Activated CD4-positive, alpha-beta T cell treated with anti-CD3 and anti-CD28 coated beads, Interleukin-2, amount 10 ng/mL, durations not matched to agents 7 days and 5 days (primary cell): ENCODE results near the gene C1QL2. TPM values are rescaled to one million over a fixed set of nuclear protein-coding genes. Genes with fewer than 3 reads are reported as not detected.

Source experiments
- CTCF ChIA-PET: fragments of 350-600 bp; sonication (Branson Sonifier 250); formaldehyde crosslinking; loops from one replicate; lab custom pipeline; 2021; ENCODE audit warnings: antibody characterized with exemption; lab: Charles Lee
- POLR2A ChIA-PET: fragments of 350-600 bp; sonication (Branson Sonifier 250); formaldehyde crosslinking; loops from one replicate; lab custom pipeline; 2021; ENCODE audit warnings: antibody characterized with exemption; lab: Charles Lee
- DNase-seq: peaks from one replicate; pipeline ENCODE4 v3.0.0-alpha.2; 2020
- H3K27ac Mint-ChIP-seq: one replicate; pipeline ENCODE4 v1.8.0; 2021; ENCODE audit warnings: mild to moderate bottlenecking, moderate library complexity, mixed read lengths
- H3K27me3 Mint-ChIP-seq: one replicate; pipeline ENCODE4 v1.8.0; 2021; ENCODE audit warnings: mixed read lengths
- H3K36me3 Mint-ChIP-seq: one replicate; pipeline ENCODE4 v1.8.0; 2021; ENCODE audit warnings: low read depth, mixed read lengths
- H3K4me1 Mint-ChIP-seq: one replicate; pipeline ENCODE4 v1.8.0; 2021; ENCODE audit warnings: mixed read lengths
- H3K4me3 Mint-ChIP-seq: one replicate; pipeline ENCODE4 v1.8.0; 2021; ENCODE audit warnings: mild to moderate bottlenecking, moderate library complexity, mixed read lengths
- H3K9me3 Mint-ChIP-seq: one replicate; pipeline ENCODE4 v1.8.0; 2021; ENCODE audit warnings: mixed read lengths
- total RNA-seq, 2 experiments: library from RNA; stranded (reverse); gene quantifications; one replicate each; pipeline ENCODE4 v1.2.3, GENCODE V29; 2021

C1QL2 gene
- total RNA-seq, 2 experiments from 2014 or later: not detected

- Mint-ChIP-seq H3K27me3 (peaks cover 7% of the 10 kb centered on the region), H3K27ac (no peak overlapping the region), H3K9me3 (no peaks in the 10 kb centered on the region), H3K4me3 (no peak overlapping the region), H3K4me1 (no peaks in the 10 kb centered on the region), H3K36me3 (no peaks in the 10 kb centered on the region)
- ChIA-PET POLR2A (no interaction called here), CTCF (no interaction called here)
- DNase-seq: no peak
Observed at GRCh38 chr2:119117891-119118882, 40.4 kb downstream of the C1QL2 start.

DNA sequence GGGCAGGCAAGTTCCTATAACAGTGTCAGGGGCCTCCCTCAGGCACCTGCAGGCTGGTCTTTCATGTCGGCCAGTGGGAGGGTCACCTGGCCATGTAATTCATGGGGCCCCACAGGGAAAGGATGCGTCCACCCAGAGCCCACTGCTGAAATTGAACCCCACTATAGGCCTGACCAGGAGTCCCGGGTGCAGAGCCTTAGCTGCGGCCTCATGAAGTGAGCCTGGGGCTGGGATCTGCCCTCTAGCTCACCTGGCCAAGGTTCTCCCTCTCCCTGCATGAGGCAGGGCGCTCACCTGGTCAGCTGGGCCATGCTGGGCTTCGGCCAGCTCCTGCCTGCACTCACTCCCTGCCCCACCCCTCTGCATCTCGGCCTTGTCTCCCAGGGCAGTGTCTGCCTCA, 41.1 kb downstream of the C1QL2 start:
- POLR2A ChIA-PET: no interaction called here
- Mint-ChIP-seq H3K9me3 (no peaks in the 10 kb centered on the region), H3K27ac (no peak overlapping the region), H3K36me3 (no peaks in the 10 kb centered on the region), H3K27me3 (peaks cover 7% of the 10 kb centered on the region), H3K4me1 (no peaks in the 10 kb centered on the region), H3K4me3 (no peak overlapping the region)
- no peak for DNase-seq
- CTCF ChIA-PET: no interaction called here

- ChIA-PET POLR2A (no interaction called here), CTCF (no interaction called here)
- Mint-ChIP-seq H3K27me3 (peaks cover 7% of the 10 kb centered on the region), H3K4me3 (no peak overlapping the region), H3K4me1 (no peaks in the 10 kb centered on the region), H3K27ac (no peak overlapping the region), H3K36me3 (no peaks in the 10 kb centered on the region), H3K9me3 (no peaks in the 10 kb centered on the region)
- DNase-seq: no peak
Observed at GRCh38 chr2:119116411-119117295, 41.9 kb downstream of the C1QL2 start.

GRCh38 chr2:119114266-119114665, 44.3 kb downstream of the C1QL2 start:
- H3K9me3 Mint-ChIP-seq: no peaks in the 10 kb centered on the region
- H3K27ac Mint-ChIP-seq: no peak overlapping the region
- ChIA-PET CTCF (no interaction called here), POLR2A (no interaction called here)
- no peaks in the 10 kb centered on the region for H3K4me1 Mint-ChIP-seq
- H3K36me3 Mint-ChIP-seq: no peaks in the 10 kb centered on the region
- H3K4me3 Mint-ChIP-seq: no peak overlapping the region
- H3K27me3 Mint-ChIP-seq: no peaks in the 10 kb centered on the region
- no peak for DNase-seq

DNA sequence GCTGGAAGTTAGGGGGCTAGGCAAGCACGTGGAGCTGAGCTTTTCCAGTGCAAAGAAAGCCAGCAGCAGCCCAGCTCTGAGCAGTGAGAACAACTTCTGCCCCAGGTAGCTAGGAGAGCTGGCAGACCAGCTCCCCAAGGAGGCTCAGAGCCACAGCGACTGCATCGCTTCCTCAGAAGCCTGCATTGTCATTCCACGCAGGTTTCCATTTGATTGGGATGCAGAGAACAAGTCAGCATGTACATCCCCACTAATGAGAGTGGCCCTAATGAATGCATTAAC, 45.1 kb downstream of the C1QL2 start:
- H3K9me3 Mint-ChIP-seq: no peaks in the 10 kb centered on the region
- H3K4me3 Mint-ChIP-seq: no peak overlapping the region
- H3K27me3 Mint-ChIP-seq: no peaks in the 10 kb centered on the region
- no peak overlapping the region for H3K27ac Mint-ChIP-seq
- POLR2A ChIA-PET: interaction anchor here (0.5 kb wide), 1 partner anchor 82 kb away, joined by 3 read pairs; no protein-coding TSS in a partner anchor
- no peak for DNase-seq
- CTCF ChIA-PET: no interaction called here
- H3K4me1 Mint-ChIP-seq: no peaks in the 10 kb centered on the region
- no peaks in the 10 kb centered on the region for H3K36me3 Mint-ChIP-seq

- no peak for DNase-seq
- ChIA-PET POLR2A (no interaction called here), CTCF (no interaction called here)
- no peak overlapping the region for H3K4me3 Mint-ChIP-seq
- H3K36me3 Mint-ChIP-seq: no peaks in the 10 kb centered on the region
- H3K27me3 Mint-ChIP-seq: no peaks in the 10 kb centered on the region
- no peaks in the 10 kb centered on the region for H3K9me3 Mint-ChIP-seq
- no peak overlapping the region for H3K27ac Mint-ChIP-seq
- H3K4me1 Mint-ChIP-seq: no peaks in the 10 kb centered on the region
Observed at GRCh38 chr2:119112770-119113488, 45.6 kb downstream of the C1QL2 start.

- H3K27ac Mint-ChIP-seq: no peak overlapping the region
- CTCF ChIA-PET: no interaction called here
- DNase-seq: no peak
- no peaks in the 10 kb centered on the region for H3K4me1 Mint-ChIP-seq
- no peaks in the 10 kb centered on the region for H3K27me3 Mint-ChIP-seq
- H3K4me3 Mint-ChIP-seq: no peak overlapping the region
- POLR2A ChIA-PET: no interaction called here
- no peaks in the 10 kb centered on the region for H3K36me3 Mint-ChIP-seq
- no peaks in the 10 kb centered on the region for H3K9me3 Mint-ChIP-seq
Observed at GRCh38 chr2:119112230-119112629, 46.3 kb downstream of the C1QL2 start.

GRCh38 chr2:119111115-119111975, 47.2 kb downstream of the C1QL2 start:
- Mint-ChIP-seq H3K27me3 (no peaks in the 10 kb centered on the region), H3K36me3 (no peaks in the 10 kb centered on the region), H3K9me3 (no peaks in the 10 kb centered on the region), H3K4me3 (no peak overlapping the region), H3K4me1 (no peaks in the 10 kb centered on the region), H3K27ac (no peak overlapping the region)
- CTCF ChIA-PET: no interaction called here
- POLR2A ChIA-PET: no interaction called here
- DNase-seq: no peak

DNA sequence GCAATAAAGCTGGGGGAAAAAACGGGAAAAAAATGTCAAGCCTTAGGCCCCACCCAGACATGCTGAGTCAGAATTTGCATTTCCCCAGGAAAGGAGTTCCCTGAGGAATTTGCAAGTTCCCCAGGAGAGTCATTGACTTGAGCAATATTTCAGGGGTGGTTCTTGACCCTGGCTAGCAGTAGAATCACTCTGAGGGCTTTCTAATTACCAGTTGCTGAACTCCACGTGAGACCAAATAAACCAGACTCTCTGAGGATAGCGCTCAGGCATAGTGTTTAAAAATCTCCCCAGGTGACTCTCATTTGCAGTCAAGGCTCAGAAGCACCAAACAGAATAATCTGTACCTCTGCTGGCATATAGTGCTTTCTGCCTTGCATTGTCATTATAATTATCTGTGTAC, 48.7 kb downstream of the C1QL2 start:
- H3K27ac Mint-ChIP-seq: no peak overlapping the region
- no peaks in the 10 kb centered on the region for H3K27me3 Mint-ChIP-seq
- CTCF ChIA-PET: no interaction called here
- no peak for DNase-seq
- H3K36me3 Mint-ChIP-seq: no peaks in the 10 kb centered on the region
- POLR2A ChIA-PET: no interaction called here
- no peak overlapping the region for H3K4me3 Mint-ChIP-seq
- H3K4me1 Mint-ChIP-seq: no peaks in the 10 kb centered on the region
- H3K9me3 Mint-ChIP-seq: no peaks in the 10 kb centered on the region

GRCh38 chr2:119108186-119108585, 50.4 kb downstream of the C1QL2 start:
- H3K27ac Mint-ChIP-seq: no peak overlapping the region
- DNase-seq: no peak
- no peak overlapping the region for H3K4me3 Mint-ChIP-seq
- no peaks in the 10 kb centered on the region for H3K9me3 Mint-ChIP-seq
- ChIA-PET POLR2A (no interaction called here), CTCF (no interaction called here)
- H3K4me1 Mint-ChIP-seq: no peaks in the 10 kb centered on the region
- no peaks in the 10 kb centered on the region for H3K36me3 Mint-ChIP-seq
- H3K27me3 Mint-ChIP-seq: no peaks in the 10 kb centered on the region

- Mint-ChIP-seq H3K4me1 (no peaks in the 10 kb centered on the region), H3K36me3 (no peaks in the 10 kb centered on the region), H3K4me3 (no peak overlapping the region), H3K27me3 (no peaks in the 10 kb centered on the region), H3K9me3 (peaks cover 1% of the 10 kb centered on the region), H3K27ac (no peak overlapping the region)
- ChIA-PET POLR2A (no interaction called here), CTCF (no interaction called here)
- DNase-seq: peak; percentile 56
Observed at GRCh38 chr2:119106301-119106897, 52.2 kb downstream of the C1QL2 start.
